ENCODE results near the gene BAHCC1. TPM values are rescaled to one million over a fixed set of nuclear protein-coding genes. Genes with fewer than 3 reads are reported as not detected.

BAHCC1 gene
- total RNA-seq, 2 experiments from 2014 or later = 0.05 TPM; not detected in 1

DNA sequence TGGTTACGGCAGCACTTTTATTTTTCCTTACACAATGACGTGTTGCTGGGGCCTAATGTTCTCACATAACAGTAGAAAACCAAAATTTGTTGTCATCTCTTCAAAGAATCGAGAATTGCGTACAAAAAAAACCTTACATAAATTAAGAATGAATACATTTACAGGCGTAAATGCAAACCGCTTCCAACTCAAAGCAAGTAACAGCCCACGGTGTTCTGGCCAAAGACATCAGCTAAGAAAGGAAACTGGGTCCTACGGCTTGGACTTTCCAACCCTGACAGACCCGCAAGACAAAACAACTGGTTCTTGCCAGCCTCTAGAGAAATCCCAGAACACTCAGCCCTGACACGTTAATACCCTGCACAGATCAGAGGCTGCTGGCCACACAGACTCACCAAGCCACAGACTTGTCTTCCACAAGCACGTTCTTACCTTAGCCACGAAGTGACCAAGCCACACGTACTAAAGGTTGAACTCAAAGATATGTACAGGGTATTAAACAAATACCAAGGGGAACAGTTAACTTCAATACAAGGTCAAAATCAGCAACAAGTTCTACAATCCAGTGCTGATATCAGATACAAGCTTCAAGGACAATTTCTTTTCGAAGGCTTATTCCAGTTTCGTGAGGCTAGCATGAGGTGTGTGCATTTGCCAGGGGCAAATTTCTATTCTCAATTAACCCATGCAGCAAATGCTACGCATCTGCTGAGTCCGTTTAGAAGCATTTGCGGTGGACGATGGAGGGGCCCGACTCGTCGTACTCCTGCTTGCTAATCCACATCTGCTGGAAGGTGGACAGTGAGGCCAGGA is 114.9 kb downstream of the BAHCC1 start:
- DNase-seq = peak; percentile 34
- no peak for ATAC-seq
- ChIA-PET CTCF (interaction anchor here (1.4 kb wide), 1 partner anchor 25 kb away, joined by 4 read pairs; no protein-coding TSS in a partner anchor), POLR2A (interaction anchor here (0.8 kb wide), 1 partner anchor 225 kb away, joined by 3 read pairs; no protein-coding TSS in a partner anchor)
- no peaks in the 10 kb centered on the region for H3K9me3 Mint-ChIP-seq (ENCODE audit: low read depth)
- intact Hi-C loops (cut with DNase I, micrococcal nuclease) = loop anchor here (2.0 to 10.0 kb wide), 4 partner anchors 25 to 785 kb away; partner anchors contain the start of genes ARL16 (in 1 of the 2), BAHCC1 (in 1 of the 2) and HGS (in 1 of the 2)
- peaks cover 45% of the 10 kb centered on the region for H3K36me3 Mint-ChIP-seq (ENCODE audit: low read depth)
- H3K27me3 Mint-ChIP-seq = no peaks in the 10 kb centered on the region
- H3K27ac Mint-ChIP-seq = peak overlapping the region; percentile 86
- peaks cover 12% of the 10 kb centered on the region for H3K4me1 Mint-ChIP-seq
- H3K4me3 Mint-ChIP-seq = peak overlapping the region; percentile 97

DNA sequence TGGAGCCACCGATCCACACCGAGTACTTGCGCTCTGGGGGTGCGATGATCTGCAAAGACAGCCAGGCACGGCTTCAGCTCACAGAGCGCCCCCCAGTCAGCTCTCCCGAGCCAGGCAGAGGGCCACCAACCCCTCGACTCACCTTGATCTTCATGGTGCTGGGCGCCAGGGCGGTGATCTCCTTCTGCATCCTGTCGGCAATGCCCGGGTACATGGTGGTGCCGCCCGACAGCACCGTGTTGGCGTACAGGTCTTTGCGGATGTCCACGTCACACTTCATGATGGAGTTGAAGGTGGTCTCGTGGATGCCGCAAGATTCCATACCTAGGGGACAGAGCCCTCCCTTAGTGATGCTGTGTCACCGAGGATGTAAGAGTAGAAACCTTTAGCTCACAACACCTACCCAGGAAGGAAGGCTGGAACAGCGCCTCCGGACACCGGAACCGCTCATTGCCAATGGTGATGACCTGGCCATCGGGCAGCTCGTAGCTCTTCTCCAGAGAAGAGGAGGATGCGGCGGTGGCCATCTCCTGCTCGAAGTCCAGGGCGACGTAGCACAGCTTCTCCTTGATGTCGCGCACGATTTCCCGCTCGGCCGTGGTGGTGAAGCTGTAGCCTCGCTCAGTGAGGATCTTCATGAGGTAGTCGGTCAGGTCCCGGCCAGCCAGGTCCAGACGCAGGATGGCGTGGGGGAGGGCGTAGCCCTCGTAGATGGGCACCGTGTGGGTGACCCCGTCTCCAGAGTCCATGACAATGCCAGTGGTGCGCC is 115.7 kb downstream of the BAHCC1 start:
- peaks cover 46% of the 10 kb centered on the region for H3K36me3 Mint-ChIP-seq (ENCODE audit: low read depth)
- intact Hi-C loops (cut with DNase I, micrococcal nuclease) = loop anchor here in 1 of 2 experiments (5.0 to 10.0 kb wide), 2 partner anchors 171 to 784 kb away; partner anchors contain the start of genes ARL16 and HGS
- no peaks in the 10 kb centered on the region for H3K27me3 Mint-ChIP-seq
- H3K4me3 Mint-ChIP-seq = peak overlapping the region; percentile 97
- POLR2A ChIA-PET = interaction anchor here (0.8 kb wide), 1 partner anchor 226 kb away, joined by 3 read pairs; no protein-coding TSS in a partner anchor
- peak; percentile 61 for DNase-seq
- ATAC-seq = no peak
- peak overlapping the region; percentile 86 for H3K27ac Mint-ChIP-seq
- H3K4me1 Mint-ChIP-seq = peaks cover 14% of the 10 kb centered on the region
- CTCF ChIA-PET = interaction anchor here (0.6 to 1.4 kb wide), 2 partner anchors 26 to 1209 kb away, joined by 3 to 4 read pairs; no protein-coding TSS in a partner anchor
- no peaks in the 10 kb centered on the region for H3K9me3 Mint-ChIP-seq (ENCODE audit: low read depth)

DNA sequence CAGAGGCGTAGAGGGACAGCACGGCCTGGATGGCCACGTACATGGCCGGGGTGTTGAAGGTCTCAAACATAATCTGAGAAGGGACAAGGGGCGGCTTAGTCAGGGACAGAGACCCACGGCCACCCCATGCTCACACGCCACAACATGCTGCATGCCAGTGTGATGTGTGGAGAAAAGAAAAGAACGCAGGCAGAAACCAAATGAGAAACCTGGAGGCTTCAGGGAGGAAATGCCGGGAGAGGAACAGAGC is 116.2 kb downstream of the BAHCC1 start:
- Mint-ChIP-seq H3K9me3 (ENCODE audit: low read depth) (no peaks in the 10 kb centered on the region), H3K4me3 (peak overlapping the region; percentile 97), H3K4me1 (peaks cover 19% of the 10 kb centered on the region), H3K27me3 (no peaks in the 10 kb centered on the region), H3K27ac (peak overlapping the region; percentile 86), H3K36me3 (ENCODE audit: low read depth) (peaks cover 46% of the 10 kb centered on the region)
- intact Hi-C loops (cut with DNase I, micrococcal nuclease) = loop anchor here in 1 of 2 experiments (5.0 to 10.0 kb wide), 2 partner anchors 171 to 783 kb away; partner anchors contain the start of genes ARL16 and HGS
- no peak for ATAC-seq
- no peak for DNase-seq
- POLR2A ChIA-PET = no interaction called here
- CTCF ChIA-PET = interaction anchor here (0.7 to 1.4 kb wide), 2 partner anchors 23 to 26 kb away, joined by 4 to 5 read pairs; no protein-coding TSS in a partner anchor

DNA sequence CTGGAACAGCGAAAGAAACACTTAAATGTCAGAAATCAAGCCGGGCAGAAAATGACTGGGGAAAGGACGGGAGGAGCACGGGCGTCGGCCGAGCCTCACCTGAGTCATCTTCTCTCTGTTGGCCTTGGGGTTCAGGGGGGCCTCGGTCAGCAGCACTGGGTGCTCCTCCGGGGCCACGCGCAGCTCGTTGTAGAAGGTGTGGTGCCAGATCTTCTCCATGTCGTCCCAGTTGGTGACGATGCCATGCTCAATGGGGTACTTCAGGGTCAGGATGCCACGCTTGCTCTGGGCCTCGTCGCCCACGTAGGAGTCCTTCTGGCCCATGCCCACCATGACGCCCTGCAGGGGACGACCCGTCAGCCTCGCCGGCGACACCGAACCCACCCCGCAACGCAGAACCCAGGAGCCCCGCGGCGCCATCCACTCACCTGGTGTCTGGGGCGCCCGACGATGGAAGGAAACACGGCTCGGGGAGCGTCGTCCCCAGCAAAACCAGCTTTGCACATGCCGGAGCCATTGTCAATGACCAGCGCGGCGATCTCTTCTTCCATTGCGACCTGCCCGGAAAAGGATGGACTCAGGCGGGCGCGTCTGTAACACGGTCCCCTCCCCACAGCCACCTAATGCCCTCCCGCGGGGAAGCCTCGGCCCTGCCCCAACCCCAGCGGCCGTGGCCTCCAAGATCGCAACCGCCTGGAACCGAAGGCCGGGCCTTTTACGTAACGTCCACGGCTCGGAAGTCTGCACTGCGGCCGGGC is 116.7 kb downstream of the BAHCC1 start:
- H3K4me1 Mint-ChIP-seq = peaks cover 23% of the 10 kb centered on the region
- no peaks in the 10 kb centered on the region for H3K9me3 Mint-ChIP-seq (ENCODE audit: low read depth)
- H3K36me3 Mint-ChIP-seq (ENCODE audit: low read depth) = peaks cover 46% of the 10 kb centered on the region
- ChIA-PET CTCF (interaction anchor here (0.7 to 1.4 kb wide), 2 partner anchors 23 to 27 kb away, joined by 4 to 5 read pairs; no protein-coding TSS in a partner anchor), POLR2A (interaction anchor here (1.4 to 2.3 kb wide), 3 partner anchors 27 to 273 kb away, joined by 3 to 11 read pairs (median 11); partner anchors contain the start of genes FAAP100, NDUFAF8 and TEPSIN)
- intact Hi-C loops (cut with DNase I, micrococcal nuclease) = loop anchor here in 1 of 2 experiments (1.0 to 10.0 kb wide), 9 partner anchors 24 to 783 kb away; partner anchors contain the start of genes ARL16, ASPSCR1, BAHCC1 and HGS
- no peak for ATAC-seq
- peak overlapping the region; percentile 97 for H3K4me3 Mint-ChIP-seq
- H3K27ac Mint-ChIP-seq = peak overlapping the region; percentile 86
- H3K27me3 Mint-ChIP-seq = no peaks in the 10 kb centered on the region
- peak; percentile 44 for DNase-seq

DNA sequence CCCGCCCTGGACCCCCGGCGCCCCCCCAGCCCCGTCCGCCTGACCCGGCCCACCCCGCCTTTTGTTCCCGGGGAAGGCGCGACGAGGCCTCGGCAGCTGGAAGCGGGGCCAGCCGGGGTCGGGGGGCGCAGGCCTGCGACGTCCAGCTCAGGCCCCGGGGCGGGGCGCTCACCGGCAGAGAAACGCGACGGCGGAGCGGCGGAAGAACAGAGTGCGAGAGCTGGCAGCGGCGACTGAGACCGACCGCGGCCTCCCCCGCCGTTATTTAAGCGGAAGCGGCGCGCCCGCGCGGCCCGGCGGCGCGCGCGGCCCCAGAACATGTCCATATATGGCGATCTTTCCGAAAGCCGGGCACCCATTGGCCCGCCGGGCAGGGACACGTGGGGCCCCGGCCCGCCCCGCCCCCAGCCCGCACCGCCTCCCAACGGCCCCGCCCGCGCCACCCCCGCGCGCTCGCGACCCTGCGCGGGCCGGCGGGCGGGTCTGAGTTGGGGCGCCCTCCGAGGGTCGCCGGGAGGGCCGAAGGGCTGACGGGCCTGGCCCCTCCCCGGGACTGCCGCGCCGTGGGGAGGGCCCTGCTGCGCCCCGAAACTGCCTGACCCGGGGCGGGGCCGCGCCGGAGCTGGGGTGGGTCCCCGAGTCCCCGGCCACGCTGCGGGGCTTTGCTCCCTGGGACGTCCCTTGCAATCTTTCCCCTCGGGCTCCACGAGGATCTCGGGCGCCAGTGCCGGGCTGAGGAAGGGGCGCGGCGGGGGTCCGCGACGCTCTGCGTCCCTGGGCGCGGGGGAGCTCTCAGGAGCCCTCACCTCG is 117.5 kb downstream of the BAHCC1 start, which contains the start of gene ACTG1:
ACTG1 (minus strand) TSS at position 238 of the 810 bp plus-strand sequence. CDS start 445 bp downstream, outside the sequence.
- Mint-ChIP-seq H3K36me3 (ENCODE audit: low read depth) (peaks cover 45% of the 10 kb centered on the region), H3K9me3 (ENCODE audit: low read depth) (no peaks in the 10 kb centered on the region), H3K4me1 (peaks cover 21% of the 10 kb centered on the region), H3K4me3 (peak within 1 kb of the TSS; percentile 97), H3K27me3 (no peaks in the 10 kb centered on the region), H3K27ac (peak within 1 kb of the TSS; percentile 89)
- ATAC-seq (peak; percentile 61), DNase-seq (peak; percentile 95)
- intact Hi-C loops (cut with DNase I, micrococcal nuclease) = loop anchor here in 1 of 2 experiments (1.0 to 10.0 kb wide), 14 partner anchors 24 to 782 kb away; partner anchors contain the start of genes ARL16, ASPSCR1, BAHCC1 and CCDC137
- CTCF ChIA-PET = no interaction called here
- POLR2A ChIA-PET = interaction anchor here (1.0 to 2.3 kb wide), 4 partner anchors 28 to 274 kb away, joined by 3 to 11 read pairs (median 7); partner anchors contain the start of genes BAHCC1, FAAP100, NDUFAF8 and TEPSIN

DNA sequence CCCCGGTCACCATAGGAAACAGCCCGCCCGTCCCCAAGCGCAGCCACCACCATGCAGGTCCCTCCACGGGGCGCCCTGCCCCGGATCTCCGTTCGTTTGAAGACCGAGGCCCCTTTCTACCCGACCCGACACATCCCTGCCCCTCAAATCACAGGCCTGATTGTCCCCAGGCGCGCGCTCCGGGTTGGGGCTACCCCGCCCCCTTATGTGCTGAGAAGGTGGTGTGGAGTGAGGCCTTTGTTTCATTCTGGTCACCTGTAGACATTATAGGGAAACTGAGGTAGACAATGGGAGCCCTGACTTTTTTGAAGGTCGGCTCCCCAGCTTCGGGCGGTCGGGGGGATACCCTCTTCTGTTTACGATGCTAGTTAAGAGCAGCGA is 118.1 kb downstream of the BAHCC1 start:
- intact Hi-C loops (cut with DNase I, micrococcal nuclease) = loop anchor here in 1 of 2 experiments (1.0 to 10.0 kb wide), 9 partner anchors 39 to 781 kb away; partner anchors contain the start of genes ARL16, ASPSCR1, CCDC137 and FAAP100
- peak; percentile 85 for DNase-seq
- peaks cover 24% of the 10 kb centered on the region for H3K4me1 Mint-ChIP-seq
- H3K36me3 Mint-ChIP-seq (ENCODE audit: low read depth) = peaks cover 42% of the 10 kb centered on the region
- H3K27ac Mint-ChIP-seq = peak overlapping the region; percentile 89
- ChIA-PET CTCF (no interaction called here), POLR2A (interaction anchor here (1.0 to 2.3 kb wide), 4 partner anchors 28 to 275 kb away, joined by 3 to 11 read pairs (median 7); partner anchors contain the start of genes BAHCC1, FAAP100, NDUFAF8 and TEPSIN)
- H3K4me3 Mint-ChIP-seq = peak overlapping the region; percentile 83
- ATAC-seq = peak; percentile 39
- no peaks in the 10 kb centered on the region for H3K27me3 Mint-ChIP-seq
- no peaks in the 10 kb centered on the region for H3K9me3 Mint-ChIP-seq (ENCODE audit: low read depth)

DNA sequence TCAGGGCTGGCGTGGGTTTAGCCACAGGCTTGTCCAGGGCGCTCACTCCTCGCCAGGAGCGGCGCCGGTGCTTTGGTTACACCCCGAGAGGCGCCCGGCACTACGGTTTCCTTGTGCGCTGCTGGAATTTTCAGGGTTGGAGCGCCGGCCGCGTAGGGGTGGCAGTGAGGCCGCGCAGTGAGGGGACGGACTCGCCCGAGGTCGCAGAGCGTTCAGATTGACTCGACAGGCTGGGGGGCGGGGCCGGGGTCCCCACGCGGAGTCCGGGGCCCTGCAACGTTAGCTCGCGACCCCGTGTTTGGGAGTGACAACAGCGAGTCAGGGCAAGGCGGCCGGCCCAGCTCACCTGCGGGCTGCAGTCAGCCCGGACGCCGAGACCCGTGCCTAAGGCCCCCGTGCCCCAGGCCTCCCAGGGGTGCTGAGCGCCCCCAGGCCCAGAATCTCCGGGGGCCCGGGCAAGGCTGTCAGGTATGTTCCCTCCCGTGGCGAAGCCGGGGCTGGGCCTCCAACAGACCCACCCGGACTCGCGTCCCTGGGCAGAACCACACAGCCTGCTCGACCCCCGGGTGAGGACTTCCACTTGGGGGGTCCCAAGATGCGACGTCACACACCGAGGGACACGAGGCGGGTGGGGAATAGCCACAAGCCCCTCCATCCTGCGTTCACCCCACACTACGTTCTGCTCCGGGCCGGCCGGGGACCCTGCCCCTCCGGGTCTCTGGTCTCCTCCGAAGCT is 118.7 kb downstream of the BAHCC1 start:
- POLR2A ChIA-PET = interaction anchor here (1.0 to 2.3 kb wide), 3 partner anchors 29 to 119 kb away, joined by 3 to 11 read pairs (median 11); partner anchors contain the start of genes BAHCC1 and FAAP100
- peak overlapping the region; percentile 83 for H3K4me3 Mint-ChIP-seq
- H3K27me3 Mint-ChIP-seq = no peaks in the 10 kb centered on the region
- H3K9me3 Mint-ChIP-seq (ENCODE audit: low read depth) = no peaks in the 10 kb centered on the region
- H3K4me1 Mint-ChIP-seq = peaks cover 22% of the 10 kb centered on the region
- DNase-seq = peak; percentile 73
- peak; percentile 5 for ATAC-seq
- peaks cover 36% of the 10 kb centered on the region for H3K36me3 Mint-ChIP-seq (ENCODE audit: low read depth)
- intact Hi-C loops (cut with DNase I, micrococcal nuclease) = loop anchor here (1.0 to 10.0 kb wide), 14 partner anchors 38 to 781 kb away; partner anchors contain the start of genes FAAP100 (in 2 of the 2), ARL16 (in 1 of the 2), ASPSCR1 (in 1 of the 2) and CCDC137 (in 1 of the 2)
- CTCF ChIA-PET = interaction anchor here (0.8 to 1.5 kb wide), 2 partner anchors 38 to 88 kb away, joined by 3 to 4 read pairs; partner anchors contain the start of gene FAAP100
- H3K27ac Mint-ChIP-seq = peak overlapping the region; percentile 89

DNA sequence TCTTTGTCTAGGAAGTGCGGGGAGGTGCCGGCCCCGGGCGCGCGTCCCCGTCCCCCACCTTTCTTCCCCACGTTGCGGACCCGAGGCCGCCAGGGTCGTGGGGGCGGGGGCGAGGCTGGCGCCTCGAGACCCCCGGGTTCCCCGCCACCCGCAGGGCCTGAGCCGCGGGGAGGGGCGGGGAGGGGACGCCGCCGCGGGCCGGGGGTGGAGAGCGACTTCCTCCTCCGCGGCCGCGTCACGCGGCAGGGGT is 119.2 kb downstream of the BAHCC1 start:
- no peak for DNase-seq
- Mint-ChIP-seq H3K27me3 (no peaks in the 10 kb centered on the region), H3K9me3 (ENCODE audit: low read depth) (no peaks in the 10 kb centered on the region), H3K36me3 (ENCODE audit: low read depth) (peaks cover 32% of the 10 kb centered on the region), H3K4me3 (peak overlapping the region; percentile 83), H3K27ac (no peak overlapping the region), H3K4me1 (peaks cover 17% of the 10 kb centered on the region)
- ATAC-seq = no peak
- intact Hi-C loops (cut with DNase I, micrococcal nuclease) = loop anchor here (1.0 to 10.0 kb wide), 7 partner anchors 38 to 780 kb away; partner anchors contain the start of genes ARL16 (in 1 of the 2), FAAP100 (in 1 of the 2), FASN (in 1 of the 2) and HGS (in 1 of the 2)
- ChIA-PET POLR2A (interaction anchor here (1.0 to 2.3 kb wide), 3 partner anchors 30 to 119 kb away, joined by 3 to 11 read pairs (median 11); partner anchors contain the start of genes BAHCC1 and FAAP100), CTCF (interaction anchor here (0.8 to 1.5 kb wide), 2 partner anchors 38 to 87 kb away, joined by 3 to 4 read pairs; partner anchors contain the start of gene FAAP100)

Measured in activated CD4-positive, alpha-beta T cell treated with anti-CD3 and anti-CD28 coated beads for 36 hours (primary cell).